ENCODE results near the gene MCM6. TPM values are rescaled to one million over a fixed set of nuclear protein-coding genes. Genes with fewer than 3 reads are reported as not detected.
"Not testable (repeated sequence)": the region's sequence is repeated elsewhere in the genome, so short reads cannot be mapped to it uniquely, and the experiment has no call there.

Gene MCM6
- total and polyA plus RNA-seq, 12 donors: 1.6 to 9.4 (median 4.8) TPM

- no peaks in the 10 kb centered on the region for H3K36me3 ChIP-seq
- TF ChIP-seq CTCF (IDR thresholded peaks at IDR 0.05): no peak
- H3K27me3 ChIP-seq: no peaks in the 10 kb centered on the region
- DNase-seq (no peak), ATAC-seq (no peak)
- peaks cover 0 to 10% (median 0%) of the 10 kb centered on the region in 9 donors for H3K4me1 ChIP-seq
- no peak overlapping the region for H3K27ac ChIP-seq
- intact Hi-C loops (cut with DNase I): no loop called here
- peaks cover 0 to 4% (median 0%) of the 10 kb centered on the region in 11 donors for H3K9me3 ChIP-seq
- no peak overlapping the region for H3K4me3 ChIP-seq
- WGBS, 2 donors: 91 to 92% methylated on average over 2 of the region's 2 CpGs
These were observed 17.1 kb upstream of the MCM6 start for GRCh38 chr2:135893374-135893794.

GRCh38 chr2:135890835-135891234 lies 14.6 kb upstream of the MCM6 start:
- no peak for TF ChIP-seq CTCF (IDR thresholded peaks at IDR 0.05)
- Histone ChIP-seq H3K9me3 (peaks cover 0 to 4% (median 0%) of the 10 kb centered on the region in 11 donors), H3K27me3 (no peaks in the 10 kb centered on the region), H3K4me1 (peaks cover 0 to 10% (median 0%) of the 10 kb centered on the region in 9 donors), H3K36me3 (no peaks in the 10 kb centered on the region), H3K4me3 (no peak overlapping the region), H3K27ac (no peak overlapping the region)
- WGBS, 2 donors: 71 to 74% methylated on average over 6 of the region's 6 CpGs
- intact Hi-C loops (cut with DNase I): no loop called here
- ATAC-seq (peak in 1 of 8 donors; percentile 11), DNase-seq (no peak)

- ATAC-seq: peak in 6 of 8 donors; percentile 40 to 81 (median 65)
- no peak for DNase-seq
- intact Hi-C loops (cut with DNase I): no loop called here
- H3K27ac ChIP-seq: no peak overlapping the region
- no peak overlapping the region for H3K4me3 ChIP-seq
- TF ChIP-seq CTCF (IDR thresholded peaks at IDR 0.05): no peak
- H3K27me3 ChIP-seq: peaks cover 0 to 4% (median 0%) of the 10 kb centered on the region in 7 donors
- peaks cover 0 to 4% (median 0%) of the 10 kb centered on the region in 11 donors for H3K9me3 ChIP-seq
- H3K36me3 ChIP-seq: no peaks in the 10 kb centered on the region
- peaks cover 0 to 10% (median 0%) of the 10 kb centered on the region in 9 donors for H3K4me1 ChIP-seq
- WGBS, 2 donors: 70 to 72% methylated on average over 4 of the region's 4 CpGs
These were observed 13.9 kb upstream of the MCM6 start for GRCh38 chr2:135890149-135890548.

GRCh38 chr2:135888587-135888986 lies 12.3 kb upstream of the MCM6 start:
- H3K9me3 ChIP-seq; H3K36me3 ChIP-seq; H3K27ac ChIP-seq; H3K4me1 ChIP-seq; H3K4me3 ChIP-seq; intact Hi-C loops (cut with DNase I); H3K27me3 ChIP-seq; DNase-seq; ATAC-seq: not testable (repeated sequence)
- WGBS, 2 donors: 83 to 84% methylated on average over 5 of the region's 5 CpGs

- DNase-seq (no peak), ATAC-seq (no peak)
- no peak overlapping the region for H3K4me3 ChIP-seq
- no peaks in the 10 kb centered on the region for H3K9me3 ChIP-seq
- H3K27me3 ChIP-seq: peaks cover 0 to 11% (median 0%) of the 10 kb centered on the region in 7 donors
- H3K27ac ChIP-seq: no peak overlapping the region
- 87 to 93% methylated on average over 4 of the region's 4 CpGs for WGBS, 2 donors
- TF ChIP-seq CTCF (IDR thresholded peaks at IDR 0.05): no peak
- no peaks in the 10 kb centered on the region for H3K36me3 ChIP-seq
- intact Hi-C loops (cut with DNase I): no loop called here
- H3K4me1 ChIP-seq: peaks cover 0 to 10% (median 0%) of the 10 kb centered on the region in 9 donors
These were observed 9.5 kb upstream of the MCM6 start for GRCh38 chr2:135885709-135886108.
